Endothelial cell of umbilical vein (primary cell): Measurements from ENCODE around the gene UNC119.

Source experiments
- EZH2 ChIP-seq: IDR thresholded peaks from 2 replicates; pipeline ENCODE4 v1.6.1; 2012; ENCODE audit warnings: borderline replicate concordance, low read depth, mild to moderate bottlenecking, moderate library complexity, low read length, inconsistent platforms; ENCODE audit not compliant: severe bottlenecking
- JUN ChIP-seq: IDR thresholded peaks from 2 replicates; pipeline ENCODE4 v1.6.1; 2011; ENCODE audit warnings: borderline replicate concordance, low read depth; ENCODE audit not compliant: insufficient read length, insufficient read depth
- POLR2A ChIP-seq: IDR thresholded peaks from 2 replicates; pipeline ENCODE4 v1.6.1; 2012; ENCODE audit warnings: low read depth, mild to moderate bottlenecking, control low read depth, low read length
- POLR2AphosphoS5 ChIP-seq: IDR thresholded peaks from 2 replicates; pipeline ENCODE4 v1.6.1; 2012; ENCODE audit warnings: low read depth, mild to moderate bottlenecking, control low read depth, low read length, moderate library complexity; ENCODE audit not compliant: insufficient read depth
- TF ChIP-seq, protein P1 (sequence below), 2 donors: IDR thresholded peaks; 1 replicate in 1 of 2; 2 replicates in 1 of 2; pipeline ENCODE4 v1.5.1; 2011; ENCODE audit warnings: low read length in 2 of 2, mild to moderate bottlenecking in 2 of 2, moderate library complexity in 2 of 2, control low read depth in 1 of 2, inconsistent platforms in 1 of 2, low read depth in 1 of 2; ENCODE audit not compliant: insufficient read depth in 1 of 2; ENCODE audit errors: extremely low read depth in 1 of 2

DNA sequence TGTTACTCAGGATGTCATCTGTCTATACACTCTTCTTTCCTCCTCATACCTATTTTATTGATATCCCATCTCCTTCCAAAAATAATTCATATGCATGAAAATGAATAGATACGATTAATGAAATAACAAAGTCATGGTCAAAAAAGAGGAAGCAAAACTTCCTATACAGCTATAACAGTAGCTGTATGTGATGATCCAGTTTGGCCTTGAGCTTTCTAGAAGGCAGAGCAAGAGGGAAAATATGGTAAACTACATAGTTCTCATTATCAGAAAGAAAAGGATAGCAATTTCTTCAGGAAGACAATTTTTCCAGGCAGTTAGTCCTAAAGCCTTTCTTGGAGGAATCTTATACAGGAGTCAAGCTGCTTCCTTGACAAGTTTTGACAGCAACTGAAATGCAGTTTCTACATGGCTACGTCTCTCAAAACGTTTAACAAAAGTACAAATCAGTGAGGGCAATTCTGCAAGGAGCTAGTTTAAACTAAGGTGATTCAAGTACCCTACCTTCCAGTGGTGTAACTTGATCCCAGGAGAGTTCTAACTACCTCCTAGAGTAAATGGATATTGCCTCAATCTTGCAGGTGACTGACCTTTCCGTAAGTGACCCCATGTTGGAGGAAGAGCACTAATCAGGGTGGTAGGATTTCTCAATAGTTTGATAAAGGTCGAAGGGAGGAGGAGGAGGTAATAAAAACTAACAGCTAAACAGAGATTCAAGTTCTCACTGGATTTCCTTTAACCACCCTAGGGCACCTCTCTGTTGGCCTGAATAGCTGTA is 45.4 kb upstream of the UNC119 start:
- TF ChIP-seq, protein P1, sequence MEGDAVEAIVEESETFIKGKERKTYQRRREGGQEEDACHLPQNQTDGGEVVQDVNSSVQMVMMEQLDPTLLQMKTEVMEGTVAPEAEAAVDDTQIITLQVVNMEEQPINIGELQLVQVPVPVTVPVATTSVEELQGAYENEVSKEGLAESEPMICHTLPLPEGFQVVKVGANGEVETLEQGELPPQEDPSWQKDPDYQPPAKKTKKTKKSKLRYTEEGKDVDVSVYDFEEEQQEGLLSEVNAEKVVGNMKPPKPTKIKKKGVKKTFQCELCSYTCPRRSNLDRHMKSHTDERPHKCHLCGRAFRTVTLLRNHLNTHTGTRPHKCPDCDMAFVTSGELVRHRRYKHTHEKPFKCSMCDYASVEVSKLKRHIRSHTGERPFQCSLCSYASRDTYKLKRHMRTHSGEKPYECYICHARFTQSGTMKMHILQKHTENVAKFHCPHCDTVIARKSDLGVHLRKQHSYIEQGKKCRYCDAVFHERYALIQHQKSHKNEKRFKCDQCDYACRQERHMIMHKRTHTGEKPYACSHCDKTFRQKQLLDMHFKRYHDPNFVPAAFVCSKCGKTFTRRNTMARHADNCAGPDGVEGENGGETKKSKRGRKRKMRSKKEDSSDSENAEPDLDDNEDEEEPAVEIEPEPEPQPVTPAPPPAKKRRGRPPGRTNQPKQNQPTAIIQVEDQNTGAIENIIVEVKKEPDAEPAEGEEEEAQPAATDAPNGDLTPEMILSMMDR (IDR thresholded peaks at IDR 0.05; ENCODE audit: extremely low read depth in 1 of 2, insufficient read depth in 1 of 2, low read depth in 1 of 2, low read length in 2 of 2), result no peak
- TF ChIP-seq POLR2AphosphoS5 (no peak), POLR2A (no peak), EZH2 (no peak), JUN (no peak)
